Osteoblast (primary cell): ENCODE results near the gene POMGNT1. TPM values are rescaled to one million over a fixed set of nuclear protein-coding genes. Genes with fewer than 3 reads are reported as not detected.
"Not testable (repeated sequence)": the region's sequence is repeated elsewhere in the genome, so short reads cannot be mapped to it uniquely, and the experiment has no call there.

Experiments
- DNase-seq: peaks from one replicate; pipeline ENCODE4 v3.0.0; 2011; ENCODE audit warnings: low spot score, mixed read lengths; ENCODE audit not compliant: insufficient read length; ENCODE audit errors: missing footprints
- H2AFZ ChIP-seq: 2 replicates; pipeline ENCODE4 v1.6.0; 2011; ENCODE audit warnings: mild to moderate bottlenecking, low read length
- H3K27ac ChIP-seq: 2 replicates; pipeline ENCODE4 v1.5.1; 2011; ENCODE audit warnings: mild to moderate bottlenecking, low read depth, low read length, moderate library complexity
- H3K27me3 ChIP-seq: 2 replicates; pipeline ENCODE4 v1.6.0; 2012; ENCODE audit warnings: mild to moderate bottlenecking, control low read depth, inconsistent platforms, low read length, moderate library complexity; ENCODE audit not compliant: insufficient read depth
- H3K36me3 ChIP-seq: 2 replicates; pipeline ENCODE4 v1.5.1; 2011; ENCODE audit warnings: mild to moderate bottlenecking, low read length, control low read depth, moderate library complexity; ENCODE audit not compliant: insufficient read depth
- H3K4me1 ChIP-seq: 2 replicates; pipeline ENCODE4 v1.5.1; 2011; ENCODE audit warnings: mild to moderate bottlenecking, low read length, control low read depth, moderate library complexity; ENCODE audit not compliant: insufficient read depth
- H3K4me2 ChIP-seq: 2 replicates; pipeline ENCODE4 v1.6.0; 2011; ENCODE audit warnings: mild to moderate bottlenecking, low read length; ENCODE audit not compliant: insufficient read depth
- H3K4me3 ChIP-seq: fragments of 200-600 bp; sonication (generic); 3 replicates; pipeline ENCODE4 v1.5.1; 2012; ENCODE audit warnings: mild to moderate bottlenecking, low read length, inconsistent platforms; ENCODE audit not compliant: insufficient read depth
- H3K79me2 ChIP-seq: 2 replicates; pipeline ENCODE4 v1.6.0; 2012; ENCODE audit warnings: mild to moderate bottlenecking, low read length, control low read depth, inconsistent platforms; ENCODE audit not compliant: insufficient read depth
- H3K9me3 ChIP-seq: 2 replicates; pipeline ENCODE4 v1.5.1; 2011; ENCODE audit warnings: low read depth, low read length, control low read depth
- H4K20me1 ChIP-seq: 2 replicates; pipeline ENCODE4 v1.6.0; 2012; ENCODE audit warnings: mild to moderate bottlenecking, low read length, control low read depth; ENCODE audit not compliant: insufficient read depth
- CTCF ChIP-seq: IDR thresholded peaks from 2 replicates; pipeline ENCODE4 v1.5.1; 2011; ENCODE audit warnings: mild to moderate bottlenecking, low read depth, low read length, moderate library complexity; ENCODE audit errors: extremely low read depth
- total RNA-seq: library from RNA; depleted of rRNA; stranded (reverse); fragments of >200 nt; gene quantifications from 2 replicates; pipeline ENCODE4 v1.2.3, GENCODE V29; 2012

POMGNT1 gene
- total RNA-seq, 1 donor = 45.6 TPM

- DNase-seq = peak; percentile 94
- Histone ChIP-seq H3K9me3 (no peaks in the 10 kb centered on the region), H3K4me2 (no peak overlapping the region), H3K36me3 (no peaks in the 10 kb centered on the region), H4K20me1 (no peaks in the 10 kb centered on the region), H3K4me3 (no peak overlapping the region), H3K27me3 (no peaks in the 10 kb centered on the region), H3K4me1 (peaks cover 16% of the 10 kb centered on the region), H3K79me2 (peaks cover 16% of the 10 kb centered on the region), H2AFZ (no peak overlapping the region), H3K27ac (no peak overlapping the region)
- TF ChIP-seq CTCF = peak; percentile 58
Observed at GRCh38 chr1:46244656-46245371, 46.6 kb upstream of the POMGNT1 start.

- DNase-seq, H3K27me3 ChIP-seq, H3K36me3 ChIP-seq, H3K4me2 ChIP-seq, H3K9me3 ChIP-seq, H3K79me2 ChIP-seq, H2AFZ ChIP-seq, H3K4me3 ChIP-seq, H4K20me1 ChIP-seq, H3K27ac ChIP-seq: not testable (repeated sequence)
- peaks cover 15% of the 10 kb centered on the region for H3K4me1 ChIP-seq
Observed at GRCh38 chr1:46243831-46244230, 45.6 kb upstream of the POMGNT1 start.

- no peak overlapping the region for H3K4me2 ChIP-seq
- H3K27me3 ChIP-seq = no peaks in the 10 kb centered on the region
- no peak overlapping the region for H3K4me3 ChIP-seq
- H3K9me3 ChIP-seq = no peaks in the 10 kb centered on the region
- H2AFZ ChIP-seq = no peak overlapping the region
- no peaks in the 10 kb centered on the region for H3K36me3 ChIP-seq
- TF ChIP-seq CTCF = no peak
- no peaks in the 10 kb centered on the region for H3K79me2 ChIP-seq
- no peak overlapping the region for H3K27ac ChIP-seq
- H3K4me1 ChIP-seq = peaks cover 6% of the 10 kb centered on the region
- no peaks in the 10 kb centered on the region for H4K20me1 ChIP-seq
- no peak for DNase-seq
Observed at GRCh38 chr1:46242918-46243317, 44.7 kb upstream of the POMGNT1 start.

- not testable (repeated sequence) for H3K4me1 ChIP-seq, H2AFZ ChIP-seq, H3K27ac ChIP-seq, H3K9me3 ChIP-seq, DNase-seq, H3K36me3 ChIP-seq, H3K27me3 ChIP-seq, H3K4me2 ChIP-seq, H4K20me1 ChIP-seq, H3K4me3 ChIP-seq, H3K79me2 ChIP-seq
Observed at GRCh38 chr1:46241733-46242132, 43.5 kb upstream of the POMGNT1 start.

- not testable (repeated sequence) for H3K4me2 ChIP-seq, H3K9me3 ChIP-seq, H3K4me3 ChIP-seq, H3K36me3 ChIP-seq, H3K27me3 ChIP-seq, H4K20me1 ChIP-seq, DNase-seq, H3K4me1 ChIP-seq, H2AFZ ChIP-seq, H3K79me2 ChIP-seq
- peak overlapping the region; percentile 3 for H3K27ac ChIP-seq
Observed at GRCh38 chr1:46238865-46239264, 40.6 kb upstream of the POMGNT1 start.
